Amniotic stem cell (primary cell): Measurements from ENCODE around the gene GOSR1.
"Not testable (repeated sequence)": the region's sequence is repeated elsewhere in the genome, so short reads cannot be mapped to it uniquely, and the experiment has no call there.

Source experiments
- DNase-seq: peaks from one replicate; lab custom pipeline; 2025; lab: John Stamatoyannopoulos, UW

GOSR1 gene

DNA sequence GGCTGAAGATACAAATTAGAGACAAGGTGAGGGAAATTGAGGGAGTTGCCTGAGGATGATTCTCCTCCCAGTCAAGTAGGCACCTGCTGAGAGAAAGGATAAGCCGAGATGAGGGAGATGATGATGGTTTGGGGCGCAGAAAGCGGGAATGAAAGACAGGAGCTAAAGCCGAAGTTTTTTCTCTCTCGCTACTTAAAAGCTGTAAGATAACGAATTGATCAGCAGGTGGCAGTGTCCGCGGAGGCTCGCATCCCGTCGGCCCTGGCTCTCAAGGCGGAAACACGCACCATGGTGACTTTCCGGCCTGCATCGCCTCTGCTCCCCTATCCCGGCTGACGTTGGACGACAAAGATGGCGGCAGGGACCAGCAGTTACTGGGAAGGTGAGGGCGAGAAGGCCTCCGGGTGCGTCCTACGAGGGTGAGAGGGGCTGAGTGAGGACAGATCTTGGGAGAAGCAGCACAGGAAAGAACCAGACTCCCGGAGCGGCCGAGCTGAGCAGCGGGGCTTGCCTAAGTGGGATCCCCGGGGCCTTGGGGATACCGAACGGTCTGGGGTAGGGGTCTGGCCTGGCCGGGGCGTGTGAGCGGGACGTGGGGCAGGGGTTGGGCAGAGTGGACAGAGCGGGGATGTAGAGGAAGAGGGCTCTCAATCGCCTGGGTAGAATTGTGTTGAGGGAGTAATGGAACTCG, at the start of gene GOSR1:
TSS of gene GOSR1 (plus strand) at position 326 of the 691 bp plus-strand sequence. CDS start at position 352, 26 bp downstream.
- DNase-seq: peak; percentile 95

DNA sequence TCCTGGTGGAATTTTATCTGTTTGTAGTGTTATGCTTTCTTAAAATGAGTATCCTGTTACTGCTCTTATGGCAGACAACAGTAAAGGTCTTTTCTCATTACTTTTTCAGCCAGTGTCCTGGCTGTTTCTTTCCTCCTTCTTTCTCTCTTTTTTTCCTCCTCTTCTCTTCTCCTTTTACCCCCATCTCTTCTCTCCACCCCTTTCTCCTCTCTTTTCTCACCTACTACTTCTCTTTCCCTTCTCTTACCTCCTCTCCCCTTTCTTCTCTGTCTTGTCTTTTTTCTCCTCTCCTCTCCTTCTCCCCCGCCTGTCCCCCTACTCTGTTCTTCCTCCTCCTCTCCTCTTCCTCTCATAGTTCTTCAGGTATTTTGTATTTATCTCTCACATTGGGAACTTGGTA, 49.6 kb upstream of the GOSR1 start:
- DNase-seq: no peak

DNA sequence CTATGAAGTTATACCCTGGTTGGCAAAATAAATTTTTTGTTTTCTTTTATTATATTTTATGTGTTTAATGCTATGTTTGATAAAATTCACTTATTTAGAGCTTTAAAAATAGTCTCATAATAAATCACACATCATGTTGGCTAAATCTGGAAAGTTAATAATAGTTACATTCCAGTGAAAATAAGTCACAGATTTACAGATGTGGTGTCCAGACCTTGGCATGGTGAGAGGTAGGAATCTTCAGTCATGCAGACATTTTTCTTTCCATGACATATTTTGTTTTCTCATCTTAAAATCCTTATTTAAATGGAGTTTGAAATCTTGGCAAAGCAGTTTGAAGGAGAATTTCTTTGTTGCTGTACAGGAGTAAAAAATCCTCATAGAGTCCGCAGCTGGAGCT, 48.1 kb upstream of the GOSR1 start:
- DNase-seq: no peak

DNA sequence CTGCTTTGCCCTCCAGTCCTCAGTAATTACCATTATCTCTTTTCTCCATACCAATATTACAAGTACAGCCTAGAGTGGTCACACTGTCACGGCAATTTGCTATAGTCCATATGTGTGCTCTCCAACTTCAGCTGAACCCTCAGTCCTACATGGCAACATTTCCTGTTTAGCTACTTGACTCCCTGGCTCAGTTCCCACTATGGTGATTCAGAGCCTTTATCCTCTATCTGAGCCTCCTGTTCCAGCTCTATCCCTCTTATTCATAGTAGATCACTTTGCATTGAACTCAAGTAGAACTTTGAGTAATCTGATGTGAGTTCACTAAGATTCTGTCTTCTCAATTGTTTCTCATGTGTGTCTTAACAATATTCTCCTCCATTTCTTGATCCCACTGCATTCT, 43.7 kb upstream of the GOSR1 start:
- peak; percentile 27 for DNase-seq

GRCh38 chr17:30436729-30437128, 40.5 kb upstream of the GOSR1 start:
- DNase-seq: no peak

DNA sequence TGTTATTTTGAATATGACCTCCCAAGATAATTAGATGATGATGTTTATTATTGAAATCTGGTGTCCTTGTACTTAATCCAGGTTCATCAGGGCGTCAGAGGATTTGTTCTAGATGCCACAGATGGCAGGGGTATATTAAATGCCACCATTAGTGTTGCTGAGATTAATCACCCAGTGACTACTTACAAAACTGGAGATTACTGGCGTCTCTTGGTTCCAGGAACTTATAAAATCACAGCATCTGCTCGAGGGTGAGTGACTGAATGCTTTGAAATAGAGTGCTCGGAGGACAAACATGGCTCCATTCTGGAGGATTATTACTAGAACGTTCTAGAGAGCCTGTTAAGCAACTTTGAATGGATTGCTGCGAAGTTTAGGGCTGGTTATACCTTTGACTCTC, 33.5 kb upstream of the GOSR1 start:
- no peak for DNase-seq

DNA sequence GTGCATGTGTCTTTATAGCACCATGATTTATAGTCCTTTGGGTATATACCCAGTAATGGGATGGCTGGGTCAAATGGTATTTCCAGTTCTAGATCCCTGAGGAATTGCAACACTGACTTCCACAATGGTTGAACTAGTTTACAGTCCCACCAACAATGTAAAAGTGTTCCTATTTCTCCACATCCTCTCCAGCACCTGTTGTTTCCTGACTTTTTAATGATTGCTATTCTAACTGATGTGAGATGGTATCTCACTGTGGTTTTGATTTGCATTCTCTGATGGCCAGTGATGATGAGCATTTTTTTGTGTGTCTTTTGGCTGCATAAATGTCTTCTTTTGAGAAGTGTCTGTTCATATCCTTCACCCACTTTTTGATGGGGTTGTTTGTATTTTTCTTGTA, 30.6 kb upstream of the GOSR1 start:
- DNase-seq: not testable (repeated sequence)

DNA sequence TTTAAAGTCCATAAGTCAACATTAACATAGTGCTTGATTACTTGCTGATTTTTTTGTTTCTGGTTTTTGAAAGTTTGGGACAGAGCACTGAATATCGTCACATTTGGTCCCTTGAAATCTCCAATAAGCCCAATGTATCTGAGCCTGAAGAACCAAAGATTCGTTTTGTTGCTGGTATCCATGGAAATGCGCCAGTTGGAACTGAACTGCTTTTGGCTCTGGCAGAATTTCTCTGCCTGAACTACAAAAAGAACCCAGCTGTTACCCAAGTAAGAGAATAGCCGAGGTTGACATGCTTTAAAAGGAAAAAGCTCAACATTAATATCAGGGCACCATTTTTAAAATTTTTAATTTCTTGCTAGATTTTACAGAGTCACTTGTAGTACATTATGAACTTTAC, 27.7 kb upstream of the GOSR1 start:
- no peak for DNase-seq

GRCh38 chr17:30450125-30451027, 26.8 kb upstream of the GOSR1 start:
- DNase-seq: no peak

- DNase-seq: no peak
Measured at GRCh38 chr17:30454635-30455034, 22.6 kb upstream of the GOSR1 start.

GRCh38 chr17:30458371-30458770, 18.8 kb upstream of the GOSR1 start:
- DNase-seq: no peak

DNA sequence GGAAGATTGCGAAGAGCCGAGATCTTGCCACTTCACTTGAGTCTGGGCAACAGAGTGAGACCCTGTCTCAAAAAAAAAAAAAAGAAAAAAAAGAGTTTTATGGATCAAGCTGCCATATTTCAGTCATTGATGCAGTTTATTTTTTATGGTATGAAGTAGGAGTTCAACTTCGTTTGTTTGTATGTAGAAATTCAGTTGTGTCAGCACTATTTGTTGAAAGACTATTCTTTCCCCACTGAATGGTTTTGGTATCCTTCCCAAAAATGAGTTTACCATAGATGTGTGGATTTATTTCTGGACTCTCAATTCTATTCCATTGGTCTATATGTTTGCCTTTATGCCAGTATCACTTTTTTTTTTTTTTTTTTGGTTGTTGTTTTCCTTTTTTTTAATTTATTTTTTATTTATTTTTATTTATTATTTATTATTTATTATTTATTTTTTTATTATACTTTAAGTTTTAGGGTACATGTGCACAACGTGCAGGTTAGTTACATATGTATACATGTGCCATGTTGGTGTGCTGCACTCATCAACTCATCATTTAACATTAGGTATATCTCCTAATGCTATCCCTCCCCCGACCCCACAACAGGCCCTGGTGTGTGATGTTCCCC, 18.3 kb upstream of the GOSR1 start:
- DNase-seq: not testable (repeated sequence)

DNA sequence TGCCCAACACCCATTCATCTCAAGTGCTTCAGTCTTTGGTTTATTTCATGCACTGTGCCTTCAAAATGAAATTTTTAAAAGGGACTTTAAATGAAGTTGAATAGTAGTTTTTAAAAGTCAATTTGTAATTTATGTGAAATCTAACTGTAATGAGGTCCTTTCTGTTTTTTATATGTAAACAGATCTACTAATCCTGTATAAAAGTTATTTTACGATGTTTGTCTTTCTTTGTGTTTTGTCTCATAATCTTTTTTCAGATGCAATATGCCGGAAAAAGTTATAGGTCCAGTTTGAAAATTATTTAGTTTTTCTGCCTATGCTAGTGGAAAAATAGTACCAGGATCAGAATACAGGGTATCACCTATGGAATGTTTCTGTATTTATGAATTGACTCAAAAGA, 8.7 kb upstream of the GOSR1 start:
- no peak for DNase-seq

DNA sequence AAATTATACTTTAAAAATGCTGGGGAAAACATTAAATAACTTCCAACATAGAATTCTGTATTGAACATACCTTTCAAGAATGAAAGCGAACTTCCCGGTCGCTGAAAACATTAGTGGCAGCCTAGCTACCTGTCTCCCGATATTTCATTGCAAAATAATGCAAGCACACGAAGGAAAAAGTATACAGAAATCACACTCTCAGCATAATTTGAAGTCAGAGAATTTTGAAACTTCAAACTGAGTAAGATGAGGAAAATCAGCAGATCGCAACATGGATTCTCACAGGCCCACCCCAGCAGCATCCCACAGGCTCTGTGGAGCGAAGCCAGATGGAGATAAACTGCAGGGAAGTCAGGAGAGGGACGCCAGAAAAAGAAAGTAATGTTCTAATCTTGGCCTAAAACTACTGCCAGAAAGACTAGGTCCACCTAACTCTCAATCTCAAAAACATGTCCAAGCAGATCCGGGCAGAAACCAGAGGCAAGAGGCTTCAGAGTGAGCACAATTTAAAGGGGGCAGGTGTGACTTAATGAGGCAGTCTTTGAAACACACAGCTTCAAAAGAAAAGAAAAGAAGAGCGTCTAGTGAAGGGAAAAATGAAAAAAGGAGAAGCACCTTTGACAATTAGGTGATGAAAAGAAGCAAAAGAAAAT, 4.8 kb upstream of the GOSR1 start:
- DNase-seq: no peak

DNA sequence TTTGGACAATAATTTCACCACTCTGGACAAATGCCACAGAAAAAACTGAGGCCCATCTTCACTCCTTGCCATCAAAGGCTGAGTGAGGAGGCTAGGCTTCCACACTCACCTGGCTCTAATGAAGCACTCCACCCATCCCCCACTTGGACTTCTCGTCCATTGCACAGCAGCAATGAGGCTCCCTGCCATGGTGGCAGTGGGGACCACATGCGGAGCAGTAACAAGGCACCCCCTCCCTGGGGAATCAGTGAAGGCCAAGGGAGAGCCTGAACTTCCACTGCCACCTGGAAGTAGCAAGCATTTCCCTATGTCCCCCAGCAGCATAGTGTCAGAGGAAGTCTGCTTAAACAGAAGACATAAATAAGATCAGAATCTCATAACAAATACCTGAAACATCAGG, 2.0 kb upstream of the GOSR1 start:
- no peak for DNase-seq

GRCh38 chr17:30476726-30477082, 504 bp upstream of the GOSR1 start:
- no peak for DNase-seq

DNA sequence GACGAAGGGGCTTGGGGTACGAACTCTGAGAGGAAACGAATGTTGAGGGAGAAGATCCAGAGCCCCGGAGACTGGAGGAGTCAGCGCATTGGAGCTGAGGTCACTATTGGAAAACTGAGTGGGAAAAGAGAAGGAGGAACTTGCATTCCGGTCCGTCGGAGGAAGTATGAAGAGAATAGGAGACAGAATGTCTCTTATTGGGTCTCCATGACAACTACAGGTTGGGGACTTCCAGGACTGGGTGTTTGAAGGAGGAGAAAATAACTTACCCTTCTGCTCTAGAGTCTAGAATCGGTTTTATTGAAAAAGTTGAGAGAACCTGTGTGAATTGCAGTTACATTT, 537 bp downstream of the GOSR1 start:
- no peak for DNase-seq

DNA sequence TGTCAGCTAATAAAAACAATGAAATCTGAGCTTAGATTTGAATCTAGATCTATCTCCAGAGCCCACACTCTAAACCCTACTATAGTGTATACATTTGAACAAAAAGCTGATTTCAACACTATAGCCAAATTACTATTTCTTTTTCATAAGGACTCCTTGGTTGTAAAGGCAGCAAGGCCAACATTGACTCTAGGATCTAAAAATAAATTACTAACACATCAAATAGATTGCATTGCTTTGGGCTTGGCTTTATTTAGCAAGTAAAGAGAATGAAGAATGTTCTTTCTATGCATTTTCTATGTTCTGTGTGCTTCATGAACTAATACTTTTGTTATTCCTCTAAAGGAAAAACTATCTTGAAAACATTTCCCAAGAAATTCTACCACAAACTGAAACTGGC, 5.3 kb downstream of the GOSR1 start:
- no peak for DNase-seq

- no peak for DNase-seq
Measured at GRCh38 chr17:30483159-30483558, 6.0 kb downstream of the GOSR1 start.

GRCh38 chr17:30493780-30494179, 16.6 kb downstream of the GOSR1 start:
- no peak for DNase-seq

DNA sequence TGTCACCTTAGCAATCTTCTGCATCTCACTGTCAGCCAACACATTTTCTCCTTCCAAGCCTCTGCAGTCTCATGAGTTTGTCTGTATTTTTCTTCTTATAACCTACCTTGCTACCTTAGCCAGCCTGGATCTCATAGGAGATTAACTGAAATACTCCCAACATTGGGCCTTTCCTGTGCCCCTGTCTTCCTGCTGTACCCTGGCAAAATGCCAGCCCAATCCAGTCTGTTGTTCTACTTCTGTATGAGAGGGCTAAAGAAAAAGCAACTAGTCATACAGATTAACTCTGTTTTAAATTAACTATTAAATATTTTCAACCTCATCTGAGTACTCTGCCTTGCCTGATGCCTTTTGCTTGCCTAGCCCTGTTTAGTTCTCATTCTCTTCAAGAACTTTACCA, 18.4 kb downstream of the GOSR1 start:
- no peak for DNase-seq

GRCh38 chr17:30503558-30503957, 26.4 kb downstream of the GOSR1 start:
- no peak for DNase-seq
